CD14-positive monocyte (primary cell): ENCODE data around the gene PBX3. TPM values are rescaled to one million over a fixed set of nuclear protein-coding genes. Genes with fewer than 3 reads are reported as not detected.

ENCODE experiments used
- DNase-seq, 3 donors: peaks; one replicate each; pipeline ENCODE4 v3.0.0-alpha.2; 2011 to 2022
- H2AFZ ChIP-seq: 2 replicates; pipeline ENCODE4 v1.6.0; 2012; ENCODE audit warnings: mild to moderate bottlenecking, low read depth, low read length, inconsistent platforms; ENCODE audit not compliant: insufficient read depth, poor library complexity, severe bottlenecking
- H3K27ac ChIP-seq, 2 donors: 1 replicate in 1 of 2; 2 replicates in 1 of 2; pipeline ENCODE4 v1.5.1; 2012 to 2013; ENCODE audit warnings: low read length in 2 of 2, control low read depth in 1 of 2, inconsistent platforms in 1 of 2, low read depth in 1 of 2, mild to moderate bottlenecking in 1 of 2
- H3K27me3 ChIP-seq, 2 donors: one replicate each; pipeline versions ENCODE4 v1.6.0 to v1.6.1; 2011 to 2013; ENCODE audit warnings: low read length in 2 of 2; ENCODE audit not compliant: control insufficient read depth in 2 of 2, insufficient read depth in 2 of 2
- H3K36me3 ChIP-seq, 2 donors: replicated peaks in 1 of 2; 1 replicate in 1 of 2; 2 replicates in 1 of 2; pipeline versions ENCODE4 v1.5.1 to v1.6.1; 2012 to 2013; ENCODE audit warnings: low read length in 2 of 2, control low read depth in 1 of 2, inconsistent platforms in 1 of 2, mild to moderate bottlenecking in 1 of 2; ENCODE audit not compliant: insufficient read depth in 2 of 2, control insufficient read depth in 1 of 2
- H3K4me1 ChIP-seq, 2 donors: 1 replicate in 1 of 2; 2 replicates in 1 of 2; pipeline versions ENCODE4 v1.5.1 to v1.6.1; 2012 to 2013; ENCODE audit warnings: low read length in 2 of 2, control low read depth in 1 of 2, inconsistent platforms in 1 of 2, mild to moderate bottlenecking in 1 of 2, moderate library complexity in 1 of 2; ENCODE audit not compliant: insufficient read depth in 2 of 2, control insufficient read depth in 1 of 2
- H3K4me2 ChIP-seq: replicated peaks from 2 replicates; pipeline ENCODE3; 2012; ENCODE audit warnings: low read length, moderate library complexity, mild to moderate bottlenecking; ENCODE audit not compliant: poor library complexity, severe bottlenecking; ENCODE audit errors: extremely low read depth
- H3K4me3 ChIP-seq, 3 experiments: fragments of 200-600 bp in 1 of 3; sonication (generic) in 1 of 3; replicated peaks in 1 of 3; 1 replicate in 2 of 3; 2 replicates in 1 of 3; pipeline ENCODE4 v1.5.1; 2011 to 2013; ENCODE audit warnings: low read length in 3 of 3, mild to moderate bottlenecking in 3 of 3, control low read depth in 2 of 3, low read depth in 2 of 3, inconsistent platforms in 1 of 3, moderate library complexity in 1 of 3
- H3K79me2 ChIP-seq: 2 replicates; pipeline ENCODE4 v1.6.0; 2012; ENCODE audit warnings: mild to moderate bottlenecking, control low read depth, inconsistent platforms, low read length, moderate library complexity; ENCODE audit not compliant: insufficient read depth
- H3K9ac ChIP-seq: 2 replicates; pipeline ENCODE4 v1.6.0; 2017; ENCODE audit warnings: low read length, mild to moderate bottlenecking; ENCODE audit not compliant: insufficient read depth, poor library complexity, severe bottlenecking
- H3K9me3 ChIP-seq, 2 donors: replicated peaks in 1 of 2; 1 replicate in 1 of 2; 2 replicates in 1 of 2; pipeline versions ENCODE4 v1.5.1 to v1.6.1; 2012 to 2013; ENCODE audit warnings: low read length in 2 of 2, control low read depth in 1 of 2; ENCODE audit not compliant: control insufficient read depth in 1 of 2, insufficient read depth in 1 of 2
- H4K20me1 ChIP-seq: 2 replicates; pipeline ENCODE4 v1.6.0; 2012; ENCODE audit warnings: mild to moderate bottlenecking, low read length, control low read depth, moderate library complexity; ENCODE audit not compliant: insufficient read depth
- H3K27ac Mint-ChIP-seq, 7 donors: one replicate each; pipeline ENCODE4 v1.8.0; 2020; ENCODE audit warnings: mild to moderate bottlenecking in 7 of 7, mixed read lengths in 7 of 7, moderate library complexity in 6 of 7, inconsistent platforms in 2 of 7
- H3K27me3 Mint-ChIP-seq, 3 donors: one replicate each; pipeline ENCODE4 v1.8.0; 2021 to 2022; ENCODE audit warnings: low read depth in 3 of 3, mild to moderate bottlenecking in 3 of 3, mixed read lengths in 3 of 3, moderate library complexity in 3 of 3, inconsistent platforms in 1 of 3
- H3K36me3 Mint-ChIP-seq, 2 donors: one replicate each; pipeline ENCODE4 v1.8.0; 2020; ENCODE audit warnings: mixed read lengths in 2 of 2, inconsistent platforms in 1 of 2, mild to moderate bottlenecking in 1 of 2
- H3K4me1 Mint-ChIP-seq: one replicate; pipeline ENCODE4 v1.8.0; 2020; ENCODE audit warnings: mild to moderate bottlenecking, mixed read lengths
- H3K4me3 Mint-ChIP-seq, 2 donors: one replicate each; pipeline ENCODE4 v1.8.0; 2020; ENCODE audit warnings: mild to moderate bottlenecking in 2 of 2, mixed read lengths in 2 of 2, moderate library complexity in 1 of 2
- H3K9me3 Mint-ChIP-seq, 7 donors: one replicate each; pipeline ENCODE4 v1.8.0; 2020 to 2022; ENCODE audit warnings: mixed read lengths in 7 of 7, mild to moderate bottlenecking in 6 of 7, moderate library complexity in 6 of 7, inconsistent platforms in 2 of 7
- CTCF ChIP-seq: fragments of 200-600 bp; IDR thresholded peaks from one replicate; pipeline ENCODE4 v1.8.0; 2022; ENCODE audit warnings: antibody characterized with exemption, mild to moderate bottlenecking
- WGBS: methylation state at CpG from one replicate; pipeline ENCODE4 v1.1.5; 2013; ENCODE audit warnings: missing lambda C conversion rate; ENCODE audit not compliant: insufficient coverage; 5-methylcytosine and 5-hydroxymethylcytosine counted together
- intact Hi-C, 2 donors: fragments of 100-400 bp; cut with micrococcal nuclease; formaldehyde crosslinking; loops; one replicate each; pipeline versions ENCODE4 v1.15.0 to v1.15.1; 2023
- polyA plus RNA-seq, 3 donors: library from polyadenylated mRNA; depleted of rRNA in 1 of 3; unstranded in 2 of 3; stranded (reverse) in 1 of 3; fragments of 300-500 nt in 2 of 3; fragments of >200 nt in 1 of 3; fragmentation: Illumina TruSeq in 2 of 3; gene quantifications; 1 replicate in 2 of 3; 2 replicates in 1 of 3; pipeline ENCODE4 v1.2.3, GENCODE V29; 2012 to 2021

PBX3 gene
- polyA plus RNA-seq, 3 donors = 6.6 to 22.7 (median 7.1) TPM

DNA sequence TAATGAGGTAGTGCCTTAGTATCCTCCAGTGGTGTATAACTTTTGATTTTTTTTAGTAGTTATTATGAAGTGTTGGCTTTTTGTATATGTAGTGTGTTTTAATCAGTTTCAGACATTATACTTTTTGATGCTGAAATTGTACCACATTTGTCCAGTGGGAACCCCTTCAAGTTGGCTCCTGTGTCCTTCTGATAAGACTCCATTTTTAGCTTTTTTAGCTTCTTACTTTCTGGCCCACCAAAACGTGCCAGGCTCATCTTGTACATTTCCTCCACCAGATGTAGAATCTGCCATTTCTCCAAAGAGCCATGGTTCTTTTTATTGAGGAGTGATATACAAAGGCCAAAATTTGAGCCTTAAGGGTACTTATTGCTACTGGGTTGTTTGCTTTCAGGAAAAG, 84.4 kb downstream of the PBX3 start:
- no peak overlapping the region for H3K4me3 ChIP-seq
- TF ChIP-seq CTCF = no peak
- H3K27me3 ChIP-seq = no peaks in the 10 kb centered on the region
- H3K27ac ChIP-seq = no peak overlapping the region
- no peaks in the 10 kb centered on the region for H3K9me3 ChIP-seq
- Mint-ChIP-seq H3K4me1 (peaks cover 14% of the 10 kb centered on the region), H3K9me3 (no peaks in the 10 kb centered on the region), H3K27me3 (no peaks in the 10 kb centered on the region), H3K4me3 (no peak overlapping the region), H3K27ac (no peak overlapping the region), H3K36me3 (peaks cover 0 to 2% of the 10 kb centered on the region in 2 donors)
- H4K20me1 ChIP-seq = no peaks in the 10 kb centered on the region
- no peaks in the 10 kb centered on the region for H3K4me1 ChIP-seq
- H3K9ac ChIP-seq = no peak overlapping the region
- no peak for DNase-seq
- H3K79me2 ChIP-seq = peaks cover 15% of the 10 kb centered on the region
- intact Hi-C loops = no loop called here
- no CpG with 5 or more reads among the region's 1 CpG for WGBS
- H3K4me2 ChIP-seq = no peak overlapping the region
- H2AFZ ChIP-seq = no peak overlapping the region
- H3K36me3 ChIP-seq = no peaks in the 10 kb centered on the region

- Histone ChIP-seq H4K20me1 (peaks cover 6% of the 10 kb centered on the region), H3K9me3 (no peaks in the 10 kb centered on the region), H3K79me2 (peaks cover 13% of the 10 kb centered on the region), H3K36me3 (no peaks in the 10 kb centered on the region), H3K27me3 (no peaks in the 10 kb centered on the region), H3K4me2 (no peak overlapping the region), H3K4me1 (peaks cover 14 to 19% of the 10 kb centered on the region in 2 donors), H2AFZ (no peak overlapping the region), H3K4me3 (no peak overlapping the region), H3K9ac (no peak overlapping the region), H3K27ac (no peak overlapping the region)
- no peaks in the 10 kb centered on the region for H3K9me3 Mint-ChIP-seq
- no CpG with 5 or more reads among the region's 1 CpG for WGBS
- no peak overlapping the region for H3K27ac Mint-ChIP-seq
- intact Hi-C loops = no loop called here
- TF ChIP-seq CTCF = no peak
- H3K4me3 Mint-ChIP-seq = no peak overlapping the region
- no peak for DNase-seq
- H3K36me3 Mint-ChIP-seq = peaks cover 0 to 2% of the 10 kb centered on the region in 2 donors
- no peaks in the 10 kb centered on the region for H3K27me3 Mint-ChIP-seq
- peaks cover 33% of the 10 kb centered on the region for H3K4me1 Mint-ChIP-seq
Measured at GRCh38 chr9:125835655-125836054, 88.5 kb downstream of the PBX3 start.
